ENCODE measurements around the gene GJB5.
A peak's percentile ranks its signal among the peaks of the same experiment; 100 is the strongest.

The GJB5 gene

GRCh38 chr1:34781071-34781843 is 26.4 kb downstream of the GJB5 start, which contains the start of gene GJB3:
Gene GJB3, plus strand, starts transcription at chr1:34781214. Its CDS starts 3,549 bp downstream, at chr1:34784763.
- no peak within 1 kb of the TSS for H3K27ac ChIP-seq
- TF ChIP-seq CTCF (IDR thresholded peaks at IDR 0.05), result no peak; the same call in 1 of the 2 replicates
- TF ChIP-seq ZFX (IDR thresholded peaks at IDR 0.05; ENCODE audit: borderline replicate concordance), result no peak

- H3K27ac ChIP-seq, result no peak overlapping the region
- TF ChIP-seq ZFX (IDR thresholded peaks at IDR 0.05; ENCODE audit: borderline replicate concordance), result no peak
- TF ChIP-seq CTCF (IDR thresholded peaks at IDR 0.05), result no peak
Observed at GRCh38 chr1:34781844-34782391, 27.1 kb downstream of the GJB5 start.

GRCh38 chr1:34784751-34785221 is 29.9 kb downstream of the GJB5 start:
- H3K27ac ChIP-seq, result no peak overlapping the region
- TF ChIP-seq ZFX (IDR thresholded peaks at IDR 0.05; ENCODE audit: borderline replicate concordance), result no peak
- no peak for TF ChIP-seq CTCF (IDR thresholded peaks at IDR 0.05)

GRCh38 chr1:34785231-34785874 is 30.5 kb downstream of the GJB5 start:
- TF ChIP-seq ZFX (IDR thresholded peaks at IDR 0.05; ENCODE audit: borderline replicate concordance) (no peak), CTCF (IDR thresholded peaks at IDR 0.05) (no peak)

GRCh38 chr1:34785875-34786470 is 31.1 kb downstream of the GJB5 start:
- H3K27ac ChIP-seq, result no peak overlapping the region
- no peak for TF ChIP-seq ZFX (IDR thresholded peaks at IDR 0.05; ENCODE audit: borderline replicate concordance)
- TF ChIP-seq CTCF (IDR thresholded peaks at IDR 0.05), result no peak

More at GRCh38 chr1:34785231-34785874, 30.5 kb downstream of the GJB5 start:
- H3K27ac ChIP-seq, result no peak overlapping the region

GRCh38 chr1:34786521-34787325 is 31.9 kb downstream of the GJB5 start:
- TF ChIP-seq ZFX (IDR thresholded peaks at IDR 0.05; ENCODE audit: borderline replicate concordance) (no peak), CTCF (IDR thresholded peaks at IDR 0.05) (peak; percentile 92)

More at GRCh38 chr1:34786521-34787325, 31.9 kb downstream of the GJB5 start:
- no peak overlapping the region for H3K27ac ChIP-seq
